Lower leg skin (tissue), 4 donors: ENCODE results near the gene PRKAR1B. TPM values are rescaled to one million over a fixed set of nuclear protein-coding genes. Genes with fewer than 3 reads are reported as not detected.

Experiments used
- DNase-seq, 2 donors: peaks; one replicate each; pipeline ENCODE4 v3.0.0-alpha.2; 2019; ENCODE audit warnings: low spot score in 2 of 2
- H3K4me3 ChIP-seq: fragments of 200-600 bp; sonication (generic); 2 replicates; pipeline ENCODE4 v1.5.1; 2017; ENCODE audit warnings: mild to moderate bottlenecking, low read depth; ENCODE audit not compliant: poor library complexity, severe bottlenecking
- CTCF ChIP-seq, 3 donors: fragments of 450-650 bp; IDR thresholded peaks; one replicate each; pipeline ENCODE4 v1.5.1; 2016; ENCODE audit warnings: antibody characterized with exemption in 3 of 3, mild to moderate bottlenecking in 3 of 3, moderate library complexity in 2 of 3
- POLR2A ChIP-seq, 2 donors: fragments of 450-650 bp; IDR thresholded peaks; one replicate each; pipeline ENCODE4 v1.6.1; 2016 to 2017; ENCODE audit warnings: antibody characterized with exemption in 2 of 2, mild to moderate bottlenecking in 1 of 2, moderate library complexity in 1 of 2
- WGBS, 2 donors: methylation state at CpG; one replicate each; pipeline ENCODE4 v1.1.5; 2018; 5-methylcytosine and 5-hydroxymethylcytosine counted together
- intact Hi-C: fragments of 100-400 bp; cut with DNase I; formaldehyde crosslinking; loops from one replicate; pipeline ENCODE4 v1.15.0; 2023; ENCODE audit warnings: low total_unique reads
- total RNA-seq, 4 donors: library from RNA; depleted of rRNA; stranded (reverse); fragments of >200 nt; gene quantifications; one replicate each; pipeline ENCODE4 v1.1.0, GENCODE V29; 2016

The PRKAR1B gene
- total RNA-seq, 4 donors from 2014 or later, result 7.8 to 16.9 (median 15.0) TPM

- DNase-seq, result no peak
- no peak overlapping the region for H3K4me3 ChIP-seq
- TF ChIP-seq CTCF (IDR thresholded peaks at IDR 0.05), result no peak
- WGBS, 2 donors, result 62 to 75% methylated on average over 20 of the region's 20 CpGs
- intact Hi-C loops, result no loop called here
These were observed 213.4 kb downstream of the PRKAR1B start for GRCh38 chr7:513521-514166.

- no peak for DNase-seq
- TF ChIP-seq POLR2A (IDR thresholded peaks at IDR 0.05) (no peak), CTCF (IDR thresholded peaks at IDR 0.05) (no peak)
- intact Hi-C loops, result no loop called here
- H3K4me3 ChIP-seq, result no peak overlapping the region
- 65 to 72% methylated on average over 25 to 29 of the region's 32 CpGs for WGBS, 2 donors
These were observed 214.4 kb downstream of the PRKAR1B start for GRCh38 chr7:512541-513311.

- no peak for TF ChIP-seq POLR2A (IDR thresholded peaks at IDR 0.05)
- TF ChIP-seq CTCF (IDR thresholded peaks at IDR 0.05), result no peak
These were observed 215.0 kb downstream of the PRKAR1B start for GRCh38 chr7:512146-512510.

GRCh38 chr7:511476-512145, 215.5 kb downstream of the PRKAR1B start:
- TF ChIP-seq POLR2A (IDR thresholded peaks at IDR 0.05), result no peak
- TF ChIP-seq CTCF (IDR thresholded peaks at IDR 0.05), result no peak
- no peak for DNase-seq
- H3K4me3 ChIP-seq, result no peak overlapping the region
- intact Hi-C loops, result no loop called here
- whole genome bisulfite sequencing, 2 donors, result 48 to 49% methylated on average over 25 of the region's 25 CpGs

More at GRCh38 chr7:512146-512510, 215.0 kb downstream of the PRKAR1B start:
- no peak overlapping the region for H3K4me3 ChIP-seq
- intact Hi-C loops, result no loop called here
- DNase-seq, result no peak
- 53 to 57% methylated on average over 10 to 19 of the region's 19 CpGs for WGBS, 2 donors

- intact Hi-C loops, result no loop called here
- no peak for TF ChIP-seq POLR2A (IDR thresholded peaks at IDR 0.05)
- TF ChIP-seq CTCF (IDR thresholded peaks at IDR 0.05), result no peak
- H3K4me3 ChIP-seq, result no peak overlapping the region
- DNase-seq, result no peak
- 80 to 83% methylated on average over 24 to 25 of the region's 25 CpGs for WGBS, 2 donors
These were observed 216.2 kb downstream of the PRKAR1B start for GRCh38 chr7:510782-511281.
